Spleen (tissue), 11 donors: ENCODE data around the gene CRACR2A. TPM values are rescaled to one million over a fixed set of nuclear protein-coding genes. Genes with fewer than 3 reads are reported as not detected.

Source experiments
- DNase-seq: peaks from one replicate; pipeline ENCODE4 v3.0.0-alpha.2; 2020
- H3K27ac ChIP-seq, 8 donors: fragments of 200-600 bp; sonication (generic) in 7 of 8; 1 replicate in 4 of 8; 2 replicates in 4 of 8; pipeline versions ENCODE4 v1.5.0 to v1.8.0; 2016 to 2021; ENCODE audit warnings: inconsistent platforms in 4 of 8, mild to moderate bottlenecking in 4 of 8, moderate library complexity in 1 of 8
- H3K27me3 ChIP-seq, 7 donors: fragments of 200-600 bp; sonication (generic) in 6 of 7; replicated peaks in 1 of 7; 1 replicate in 4 of 7; 2 replicates in 3 of 7; pipeline versions ENCODE4 v1.5.0 to v1.8.0; 2016 to 2021; ENCODE audit warnings: inconsistent platforms in 3 of 7, mild to moderate bottlenecking in 1 of 7
- H3K36me3 ChIP-seq, 6 donors: fragments of 200-600 bp; sonication (generic) in 5 of 6; 1 replicate in 4 of 6; 2 replicates in 2 of 6; pipeline versions ENCODE4 v1.5.0 to v1.8.0; 2016 to 2021; ENCODE audit warnings: inconsistent platforms in 2 of 6
- H3K4me1 ChIP-seq, 6 donors: fragments of 200-600 bp; sonication (generic) in 5 of 6; 1 replicate in 3 of 6; 2 replicates in 3 of 6; pipeline versions ENCODE4 v1.5.0 to v1.8.0; 2016 to 2021; ENCODE audit warnings: inconsistent platforms in 3 of 6
- H3K4me3 ChIP-seq, 8 donors: fragments of 200-600 bp; sonication (generic) in 7 of 8; 1 replicate in 4 of 8; 2 replicates in 4 of 8; pipeline versions ENCODE4 v1.5.0 to v1.8.0; 2016 to 2021; ENCODE audit warnings: inconsistent platforms in 4 of 8, mild to moderate bottlenecking in 4 of 8, moderate library complexity in 2 of 8
- H3K9me3 ChIP-seq, 8 donors: fragments of 200-600 bp; sonication (generic) in 7 of 8; 1 replicate in 4 of 8; 2 replicates in 4 of 8; pipeline versions ENCODE4 v1.5.0 to v1.8.0; 2016 to 2021; ENCODE audit warnings: inconsistent platforms in 4 of 8
- CTCF ChIP-seq, 11 experiments: fragments of 200-600 bp in 7 of 11; fragments of 450-650 bp in 4 of 11; sonication (generic) in 4 of 11; IDR thresholded peaks in 8 of 11; conservative IDR thresholded peaks in 3 of 11; 1 replicate in 7 of 11; 2 replicates in 4 of 11; pipeline versions ENCODE4 v1.4.0 to v1.8.0; 2016 to 2021; ENCODE audit warnings: antibody characterized with exemption in 11 of 11, inconsistent platforms in 4 of 11, mild to moderate bottlenecking in 1 of 11
- POLR2A ChIP-seq, 3 donors: fragments of 450-650 bp; IDR thresholded peaks; one replicate each; pipeline ENCODE4 v1.5.1; 2017; ENCODE audit warnings: antibody characterized with exemption in 3 of 3, mild to moderate bottlenecking in 1 of 3
- POLR2AphosphoS5 ChIP-seq, 3 donors: sonication (generic); formaldehyde crosslinking; IDR thresholded peaks; one replicate each; pipeline ENCODE4 v1.5.1; 2017; ENCODE audit warnings: antibody characterized with exemption in 3 of 3
- WGBS, 5 donors: extraction: QIAGEN DNeasy Blood & Tissue Kit in 3 of 5; methylation state at CpG; one replicate each; pipeline versions ENCODE4 v1.1.5 to v1.1.7; 2013 to 2018; 5-methylcytosine and 5-hydroxymethylcytosine counted together
- intact Hi-C: fragments of 100-400 bp; cut with DNase I; formaldehyde crosslinking; loops from one replicate; pipeline ENCODE4 v1.15.0; 2023; ENCODE audit warnings: low total_unique reads
- polyA plus RNA-seq, 3 donors: library from polyadenylated mRNA; stranded (reverse); fragments of 200-250 nt; gene quantifications; one replicate each; pipeline ENCODE4 v1.2.1, GENCODE V29; 2013
- total RNA-seq, 7 donors: library from RNA; depleted of rRNA in 3 of 7; stranded (reverse); fragments of >200 nt in 3 of 7; fragmentation: NEBNext Ultra II Directional in 4 of 7; extraction: Animal tissue kit (Norgen Biotek cat#: 25700) in 4 of 7; gene quantifications; one replicate each; pipeline versions ENCODE4 v1.1.0 to v1.2.1, GENCODE V29; 2016 to 2021
- donor health status: healthy with polysubstance abuse.
- donor health status: DM: no; HTN: no; CAD: no; lungs with moderate emphysema.
- donor health status: DM: no; HTN: no; CAD: no.
- donor health status: Bipolar disorder and iron deficiency.
- donor health status: healthy.
- donor health status: DM: no; HTN: no; CAD: no.
- donor health status: DM: yes; HTN: yes; CAD: no.

Gene CRACR2A
- total and polyA plus RNA-seq, 10 donors, result 3.3 to 27.6 (median 21.1) TPM

- no peak overlapping the region for H3K4me3 ChIP-seq
- intact Hi-C loops, result no loop called here
- no peaks in the 10 kb centered on the region for H3K27me3 ChIP-seq
- no peaks in the 10 kb centered on the region for H3K9me3 ChIP-seq
- DNase-seq, result no peak
- no peaks in the 10 kb centered on the region for H3K4me1 ChIP-seq
- TF ChIP-seq POLR2AphosphoS5 (IDR thresholded peaks at IDR 0.05) (no peak), CTCF (IDR thresholded peaks at IDR 0.05 in 8 of 11, conservative IDR thresholded peaks at IDR 0.05 in 3 of 11) (no peak), POLR2A (IDR thresholded peaks at IDR 0.05) (no peak)
- WGBS, 5 donors, result 88 to 93% (median 90%) methylated on average over 13 to 14 of the region's 14 CpGs
- peaks cover 0 to 98% (median 36%) of the 10 kb centered on the region in 6 donors for H3K36me3 ChIP-seq
- no peak overlapping the region for H3K27ac ChIP-seq
Measured at GRCh38 chr12:3629057-3629830, 123.7 kb downstream of the CRACR2A start.

- Histone ChIP-seq H3K36me3 (peaks cover 0 to 98% (median 34%) of the 10 kb centered on the region in 6 donors), H3K4me1 (no peaks in the 10 kb centered on the region), H3K9me3 (no peaks in the 10 kb centered on the region), H3K27ac (no peak overlapping the region), H3K27me3 (no peaks in the 10 kb centered on the region), H3K4me3 (no peak overlapping the region)
- WGBS, 5 donors, result 91 to 94% (median 92%) methylated on average over 8 of the region's 8 CpGs
- intact Hi-C loops, result no loop called here
- TF ChIP-seq CTCF (IDR thresholded peaks at IDR 0.05 in 8 of 11, conservative IDR thresholded peaks at IDR 0.05 in 3 of 11), result no peak
- TF ChIP-seq POLR2AphosphoS5 (IDR thresholded peaks at IDR 0.05), result no peak
- TF ChIP-seq POLR2A (IDR thresholded peaks at IDR 0.05), result no peak
- no peak for DNase-seq
Measured at GRCh38 chr12:3628629-3629028, 124.3 kb downstream of the CRACR2A start.

- no peak for TF ChIP-seq POLR2AphosphoS5 (IDR thresholded peaks at IDR 0.05)
- TF ChIP-seq POLR2A (IDR thresholded peaks at IDR 0.05), result no peak
- no peak for TF ChIP-seq CTCF (IDR thresholded peaks at IDR 0.05 in 8 of 11, conservative IDR thresholded peaks at IDR 0.05 in 3 of 11)
- 92 to 97% (median 96%) methylated on average over 13 to 16 of the region's 16 CpGs for WGBS, 5 donors
- intact Hi-C loops, result no loop called here
- peaks cover 0 to 11% (median 2%) of the 10 kb centered on the region in 6 donors for H3K4me1 ChIP-seq
- H3K9me3 ChIP-seq, result no peaks in the 10 kb centered on the region
- no peaks in the 10 kb centered on the region for H3K27me3 ChIP-seq
- peaks cover 0 to 88% (median 29%) of the 10 kb centered on the region in 6 donors for H3K36me3 ChIP-seq
- H3K4me3 ChIP-seq, result no peak overlapping the region
- no peak overlapping the region for H3K27ac ChIP-seq
- DNase-seq, result no peak
Measured at GRCh38 chr12:3627336-3627735, 125.6 kb downstream of the CRACR2A start.

GRCh38 chr12:3624273-3624672 is 128.6 kb downstream of the CRACR2A start:
- intact Hi-C loops, result no loop called here
- no peak for DNase-seq
- Histone ChIP-seq H3K27me3 (no peaks in the 10 kb centered on the region), H3K4me3 (no peak overlapping the region), H3K36me3 (peaks cover 0 to 81% (median 31%) of the 10 kb centered on the region in 6 donors), H3K27ac (no peak overlapping the region), H3K9me3 (no peaks in the 10 kb centered on the region), H3K4me1 (peaks cover 0 to 11% (median 2%) of the 10 kb centered on the region in 6 donors)
- WGBS, 5 donors, result 95 to 100% (median 99%) methylated on average over 4 of the region's 4 CpGs
- TF ChIP-seq POLR2AphosphoS5 (IDR thresholded peaks at IDR 0.05), result no peak
- no peak for TF ChIP-seq POLR2A (IDR thresholded peaks at IDR 0.05)
- no peak for TF ChIP-seq CTCF (IDR thresholded peaks at IDR 0.05 in 8 of 11, conservative IDR thresholded peaks at IDR 0.05 in 3 of 11)
